OCI-LY1 (cell line): ENCODE measurements around the gene SLCO3A1.

ENCODE experiments used
- H2AFZ ChIP-seq: fragments of 200-600 bp; sonication (generic), shearing (Covaris generic); 2 replicates; pipeline ENCODE4 v1.6.0; 2014; ENCODE audit warnings: antibody characterized with exemption, mild to moderate bottlenecking, low read length
- H3F3A ChIP-seq: fragments of 200-600 bp; sonication (generic), shearing (Covaris generic); 2 replicates; pipeline ENCODE4 v1.6.0; 2014; ENCODE audit warnings: mild to moderate bottlenecking, antibody characterized with exemption, low read length, moderate library complexity; ENCODE audit not compliant: insufficient read depth
- H3K27ac ChIP-seq: fragments of 200-600 bp; sonication (generic); 2 replicates; pipeline ENCODE4 v1.5.1; 2014; ENCODE audit warnings: low read length, mixed run types, mild to moderate bottlenecking, low read depth; ENCODE audit not compliant: poor library complexity, severe bottlenecking
- H3K27me3 ChIP-seq: fragments of 200-600 bp; sonication (generic); 2 replicates; pipeline ENCODE4 v1.6.0; 2014; ENCODE audit warnings: antibody characterized with exemption, mild to moderate bottlenecking, low read length, moderate library complexity; ENCODE audit not compliant: insufficient read depth
- H3K36me3 ChIP-seq: fragments of 200-600 bp; sonication (generic); 2 replicates; pipeline ENCODE4 v1.6.1; 2014; ENCODE audit warnings: mild to moderate bottlenecking, antibody characterized with exemption, low read length, moderate library complexity, mixed read lengths; ENCODE audit not compliant: insufficient read depth
- H3K4me1 ChIP-seq: fragments of 200-600 bp; sonication (generic); 2 replicates; pipeline ENCODE4 v1.5.1; 2014; ENCODE audit warnings: mild to moderate bottlenecking, low read length, moderate library complexity; ENCODE audit not compliant: insufficient read depth, severe bottlenecking
- H3K4me2 ChIP-seq: fragments of 200-600 bp; sonication (generic), shearing (Covaris generic); 2 replicates; pipeline ENCODE4 v1.6.1; 2014; ENCODE audit warnings: low read length
- H3K4me3 ChIP-seq: fragments of 200-600 bp; sonication (generic); 2 replicates; pipeline ENCODE4 v1.5.1; 2014; ENCODE audit warnings: low read length, low read depth, mild to moderate bottlenecking, mixed read lengths; ENCODE audit not compliant: poor library complexity, severe bottlenecking
- H3K79me2 ChIP-seq: fragments of 200-600 bp; shearing (Covaris generic); 2 replicates; pipeline ENCODE4 v1.6.1; 2016; ENCODE audit warnings: mixed run types, low read length, mixed read lengths; ENCODE audit not compliant: insufficient read depth
- H3K9ac ChIP-seq: fragments of 200-600 bp; sonication (generic), shearing (Covaris generic); 2 replicates; pipeline ENCODE4 v1.6.1; 2014; ENCODE audit warnings: mild to moderate bottlenecking, low read length, mixed read lengths
- H3K9me2 ChIP-seq: fragments of 200-600 bp; sonication (generic), shearing (Covaris generic); 2 replicates; pipeline ENCODE4 v1.6.1; 2014; ENCODE audit warnings: low read depth, mild to moderate bottlenecking, low read length, mixed read lengths
- H3K9me3 ChIP-seq: fragments of 200-600 bp; shearing (Covaris generic); 2 replicates; pipeline ENCODE4 v1.6.1; 2014; ENCODE audit warnings: low read length, mixed read lengths
- H4K20me1 ChIP-seq: fragments of 200-600 bp; sonication (generic), shearing (Covaris generic); 2 replicates; pipeline ENCODE4 v1.6.0; 2016; ENCODE audit warnings: mild to moderate bottlenecking, low read length; ENCODE audit not compliant: insufficient read depth
- EZH2 ChIP-seq: fragments of 200-600 bp; sonication (generic), shearing (Covaris generic); IDR thresholded peaks from 2 replicates; pipeline ENCODE4 v1.8.0; 2017; ENCODE audit warnings: borderline replicate concordance, mixed run types, mild to moderate bottlenecking, antibody characterized with exemption, low read length, moderate library complexity, mixed read lengths
- TF ChIP-seq, protein P1 (sequence below): fragments of 200-600 bp; sonication (generic), shearing (Covaris generic); IDR thresholded peaks from 2 replicates; pipeline ENCODE4 v1.5.1; 2017; ENCODE audit warnings: mild to moderate bottlenecking, antibody characterized with exemption, low read length, moderate library complexity, mixed read lengths

SLCO3A1 gene

GRCh38 chr15:91912336-91912735 lies 58.8 kb downstream of the SLCO3A1 start:
- H3K36me3 ChIP-seq = no peaks in the 10 kb centered on the region
- no peaks in the 10 kb centered on the region for H3K4me1 ChIP-seq
- TF ChIP-seq, protein P1, sequence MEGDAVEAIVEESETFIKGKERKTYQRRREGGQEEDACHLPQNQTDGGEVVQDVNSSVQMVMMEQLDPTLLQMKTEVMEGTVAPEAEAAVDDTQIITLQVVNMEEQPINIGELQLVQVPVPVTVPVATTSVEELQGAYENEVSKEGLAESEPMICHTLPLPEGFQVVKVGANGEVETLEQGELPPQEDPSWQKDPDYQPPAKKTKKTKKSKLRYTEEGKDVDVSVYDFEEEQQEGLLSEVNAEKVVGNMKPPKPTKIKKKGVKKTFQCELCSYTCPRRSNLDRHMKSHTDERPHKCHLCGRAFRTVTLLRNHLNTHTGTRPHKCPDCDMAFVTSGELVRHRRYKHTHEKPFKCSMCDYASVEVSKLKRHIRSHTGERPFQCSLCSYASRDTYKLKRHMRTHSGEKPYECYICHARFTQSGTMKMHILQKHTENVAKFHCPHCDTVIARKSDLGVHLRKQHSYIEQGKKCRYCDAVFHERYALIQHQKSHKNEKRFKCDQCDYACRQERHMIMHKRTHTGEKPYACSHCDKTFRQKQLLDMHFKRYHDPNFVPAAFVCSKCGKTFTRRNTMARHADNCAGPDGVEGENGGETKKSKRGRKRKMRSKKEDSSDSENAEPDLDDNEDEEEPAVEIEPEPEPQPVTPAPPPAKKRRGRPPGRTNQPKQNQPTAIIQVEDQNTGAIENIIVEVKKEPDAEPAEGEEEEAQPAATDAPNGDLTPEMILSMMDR = no peak
- TF ChIP-seq EZH2 = no peak
- no peak overlapping the region for H2AFZ ChIP-seq
- H3K27ac ChIP-seq = no peak overlapping the region
- no peaks in the 10 kb centered on the region for H4K20me1 ChIP-seq
- H3K9ac ChIP-seq = no peak overlapping the region
- H3K27me3 ChIP-seq = no peaks in the 10 kb centered on the region
- no peaks in the 10 kb centered on the region for H3K9me3 ChIP-seq
- no peaks in the 10 kb centered on the region for H3K9me2 ChIP-seq
- H3K4me3 ChIP-seq = no peak overlapping the region
- H3K79me2 ChIP-seq = no peaks in the 10 kb centered on the region
- no peak overlapping the region for H3K4me2 ChIP-seq
- H3F3A ChIP-seq = no peaks in the 10 kb centered on the region

DNA sequence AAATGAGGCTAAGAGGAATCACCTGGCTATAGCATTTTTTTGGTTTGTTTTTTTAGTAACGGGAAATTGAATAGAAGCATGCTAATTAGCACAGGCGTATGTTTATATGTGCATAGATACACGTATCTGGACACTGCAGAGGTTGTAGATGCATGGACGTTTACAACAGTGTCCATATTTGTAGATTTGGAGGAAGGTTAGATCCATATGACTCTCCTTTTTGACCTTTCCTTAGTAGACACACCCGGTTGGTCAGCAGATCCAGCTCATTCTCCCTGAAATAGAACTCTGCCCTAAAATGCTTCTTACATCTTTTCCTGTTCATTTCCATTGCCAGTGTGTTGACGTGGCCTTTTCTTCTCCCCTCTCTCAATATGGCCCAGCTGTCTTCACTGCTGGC lies 60.1 kb downstream of the SLCO3A1 start:
- Histone ChIP-seq H3K4me3 (no peak overlapping the region), H3K36me3 (no peaks in the 10 kb centered on the region), H4K20me1 (no peaks in the 10 kb centered on the region), H3K9ac (no peak overlapping the region), H2AFZ (no peak overlapping the region), H3K4me1 (no peaks in the 10 kb centered on the region), H3K9me3 (no peaks in the 10 kb centered on the region), H3K4me2 (no peak overlapping the region), H3K79me2 (no peaks in the 10 kb centered on the region), H3K9me2 (no peaks in the 10 kb centered on the region), H3K27me3 (no peaks in the 10 kb centered on the region), H3F3A (no peaks in the 10 kb centered on the region), H3K27ac (no peak overlapping the region)
- TF ChIP-seq, protein P1 = no peak
- TF ChIP-seq EZH2 = no peak

GRCh38 chr15:91915576-91915975 lies 62.1 kb downstream of the SLCO3A1 start:
- Histone ChIP-seq H3K4me2 (no peak overlapping the region), H3K4me3 (no peak overlapping the region), H3K27ac (no peak overlapping the region), H3K36me3 (no peaks in the 10 kb centered on the region), H2AFZ (no peak overlapping the region), H3K27me3 (no peaks in the 10 kb centered on the region), H3K9ac (no peak overlapping the region), H4K20me1 (no peaks in the 10 kb centered on the region), H3K4me1 (no peaks in the 10 kb centered on the region), H3F3A (no peaks in the 10 kb centered on the region), H3K9me2 (no peaks in the 10 kb centered on the region), H3K9me3 (no peaks in the 10 kb centered on the region), H3K79me2 (no peaks in the 10 kb centered on the region)
- TF ChIP-seq EZH2 = no peak
- TF ChIP-seq, protein P1 = no peak
